Stimulated activated naive CD8-positive, alpha-beta T cell treated with anti-CD3 and anti-CD28 coated beads, Interleukin-15, Interleukin-2, amounts not matched to agents 100 ng/mL and 50 ng/mL, for 24 hours (primary cell): ENCODE results near the gene ADGRG7.

Experiments used
- H3K27ac Mint-ChIP-seq: one replicate; pipeline ENCODE4 v1.8.0; 2021; ENCODE audit warnings: mild to moderate bottlenecking, mixed read lengths
- H3K27me3 Mint-ChIP-seq: one replicate; pipeline ENCODE4 v1.8.0; 2021; ENCODE audit warnings: mixed read lengths
- H3K36me3 Mint-ChIP-seq: one replicate; pipeline ENCODE4 v1.8.0; 2021; ENCODE audit warnings: low read depth, mixed read lengths
- H3K4me1 Mint-ChIP-seq: one replicate; pipeline ENCODE4 v1.8.0; 2021; ENCODE audit warnings: low read depth, mixed read lengths
- H3K4me3 Mint-ChIP-seq: one replicate; pipeline ENCODE4 v1.8.0; 2021; ENCODE audit warnings: mild to moderate bottlenecking, mixed read lengths
- H3K9me3 Mint-ChIP-seq: one replicate; pipeline ENCODE4 v1.8.0; 2021; ENCODE audit warnings: mixed read lengths

Gene ADGRG7

DNA sequence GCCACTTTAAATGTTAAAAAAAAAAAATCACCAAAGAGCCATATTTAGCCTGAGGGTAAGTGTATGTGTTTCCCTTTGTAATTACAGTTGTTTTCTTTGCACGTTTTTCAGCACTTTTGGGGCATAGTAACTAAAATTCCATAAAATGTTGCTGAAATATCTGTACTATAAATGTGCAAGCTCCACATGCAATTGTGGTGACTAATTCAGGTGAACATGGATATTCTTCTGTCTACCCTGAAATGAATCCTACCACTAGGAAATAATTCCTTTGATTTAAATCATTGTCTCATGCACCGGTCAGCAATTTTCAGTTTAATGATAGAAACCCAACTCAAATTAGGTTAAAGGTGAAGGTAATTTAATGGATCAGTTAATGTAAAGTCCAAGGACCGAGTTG is 86.8 kb downstream of the ADGRG7 start:
- H3K4me1 Mint-ChIP-seq: no peaks in the 10 kb centered on the region
- no peaks in the 10 kb centered on the region for H3K36me3 Mint-ChIP-seq
- no peak overlapping the region for H3K4me3 Mint-ChIP-seq
- H3K9me3 Mint-ChIP-seq: no peaks in the 10 kb centered on the region
- peaks cover 54% of the 10 kb centered on the region for H3K27me3 Mint-ChIP-seq
- no peak overlapping the region for H3K27ac Mint-ChIP-seq

DNA sequence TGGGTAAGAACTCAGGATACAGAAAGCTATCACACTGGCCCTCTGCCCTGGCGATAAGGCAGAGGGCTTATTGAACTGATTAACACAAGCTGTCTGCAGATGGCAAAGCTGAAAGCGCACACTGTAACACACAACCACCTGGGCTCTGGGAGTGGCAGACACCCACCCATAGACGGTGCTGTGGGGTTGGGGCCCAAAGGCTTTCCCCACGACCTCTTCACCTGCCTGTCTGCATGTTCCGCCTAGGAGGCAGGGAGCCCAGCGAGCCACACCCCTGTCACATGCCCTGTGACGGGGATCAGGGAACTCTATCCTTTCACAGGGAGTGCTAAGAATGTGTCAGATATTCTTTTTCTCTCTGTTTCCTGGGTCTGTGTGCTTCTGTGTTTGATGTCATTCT is 87.8 kb downstream of the ADGRG7 start:
- H3K9me3 Mint-ChIP-seq: no peaks in the 10 kb centered on the region
- H3K4me1 Mint-ChIP-seq: no peaks in the 10 kb centered on the region
- H3K27ac Mint-ChIP-seq: no peak overlapping the region
- H3K27me3 Mint-ChIP-seq: peaks cover 57% of the 10 kb centered on the region
- no peak overlapping the region for H3K4me3 Mint-ChIP-seq
- no peaks in the 10 kb centered on the region for H3K36me3 Mint-ChIP-seq

DNA sequence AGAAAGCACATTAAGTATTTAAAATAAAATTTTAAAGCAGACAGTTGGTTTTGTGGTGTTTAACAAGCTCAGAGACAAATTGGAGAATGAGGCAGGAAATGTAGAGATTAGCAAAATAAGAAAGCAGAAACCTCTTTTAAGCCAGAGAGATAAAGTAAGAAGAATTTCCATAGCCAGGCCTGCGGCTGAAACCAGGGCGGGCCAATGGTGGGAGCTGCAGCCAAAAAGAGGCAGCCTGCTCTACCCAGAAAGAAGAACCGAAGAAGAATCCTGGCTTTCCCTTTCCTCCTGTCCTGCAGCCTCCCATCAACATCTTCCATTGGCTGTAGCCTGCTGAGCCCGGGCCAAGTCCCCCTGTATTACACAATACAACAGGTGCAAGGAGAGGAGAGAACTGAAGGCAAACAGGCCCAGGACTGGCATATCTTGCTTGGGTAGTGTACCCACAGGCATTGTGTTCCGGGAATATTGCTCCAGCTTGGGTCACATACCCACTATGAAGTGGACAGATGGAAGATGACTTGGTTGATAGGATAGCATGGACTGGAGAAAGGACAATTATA is 88.4 kb downstream of the ADGRG7 start:
- no peaks in the 10 kb centered on the region for H3K4me1 Mint-ChIP-seq
- no peak overlapping the region for H3K27ac Mint-ChIP-seq
- no peaks in the 10 kb centered on the region for H3K36me3 Mint-ChIP-seq
- peaks cover 56% of the 10 kb centered on the region for H3K27me3 Mint-ChIP-seq
- no peaks in the 10 kb centered on the region for H3K9me3 Mint-ChIP-seq
- no peak overlapping the region for H3K4me3 Mint-ChIP-seq

DNA sequence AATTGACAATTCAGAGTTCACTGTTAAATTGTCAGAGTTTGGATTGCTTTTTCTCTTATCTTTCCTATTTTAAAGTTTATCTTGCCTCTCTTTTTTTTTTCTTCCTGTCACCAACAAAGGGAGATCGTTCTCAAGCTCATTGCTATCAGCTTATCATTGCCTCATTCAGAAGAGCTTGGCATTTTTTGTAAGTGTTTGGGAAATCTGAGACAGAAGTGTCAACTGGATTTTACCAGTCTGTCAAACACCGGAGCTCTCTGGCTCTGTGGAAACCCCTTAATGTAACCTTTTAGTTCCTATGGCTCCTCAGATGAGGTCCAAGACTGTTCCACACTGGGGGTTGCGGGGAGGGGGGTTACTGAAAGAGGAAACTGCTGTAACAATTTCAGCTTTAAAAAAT is 89.3 kb downstream of the ADGRG7 start:
- Mint-ChIP-seq H3K4me3 (no peak overlapping the region), H3K4me1 (no peaks in the 10 kb centered on the region), H3K9me3 (no peaks in the 10 kb centered on the region), H3K27me3 (peaks cover 57% of the 10 kb centered on the region), H3K27ac (no peak overlapping the region), H3K36me3 (no peaks in the 10 kb centered on the region)

DNA sequence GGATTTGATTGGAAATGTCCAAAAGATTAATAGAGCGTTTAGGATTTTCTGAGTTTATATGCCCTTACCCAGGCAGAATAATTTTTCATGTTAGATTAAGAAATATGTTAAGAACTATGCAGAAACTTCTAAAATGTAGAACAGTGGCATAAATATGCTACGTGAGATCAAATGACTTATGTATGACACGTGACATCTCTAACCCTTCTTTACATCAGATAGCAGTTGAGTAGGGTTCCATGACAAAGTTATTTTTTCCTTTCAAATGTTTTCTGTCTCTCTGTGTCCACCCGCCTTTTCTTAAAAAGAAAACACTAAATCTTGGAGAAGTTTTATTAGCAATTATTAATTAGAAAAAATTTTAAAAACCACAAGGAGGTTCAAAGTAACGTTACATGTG is 91.3 kb downstream of the ADGRG7 start:
- Mint-ChIP-seq H3K27ac (no peak overlapping the region), H3K4me1 (no peaks in the 10 kb centered on the region), H3K9me3 (no peaks in the 10 kb centered on the region), H3K27me3 (peaks cover 53% of the 10 kb centered on the region), H3K36me3 (no peaks in the 10 kb centered on the region), H3K4me3 (no peak overlapping the region)

DNA sequence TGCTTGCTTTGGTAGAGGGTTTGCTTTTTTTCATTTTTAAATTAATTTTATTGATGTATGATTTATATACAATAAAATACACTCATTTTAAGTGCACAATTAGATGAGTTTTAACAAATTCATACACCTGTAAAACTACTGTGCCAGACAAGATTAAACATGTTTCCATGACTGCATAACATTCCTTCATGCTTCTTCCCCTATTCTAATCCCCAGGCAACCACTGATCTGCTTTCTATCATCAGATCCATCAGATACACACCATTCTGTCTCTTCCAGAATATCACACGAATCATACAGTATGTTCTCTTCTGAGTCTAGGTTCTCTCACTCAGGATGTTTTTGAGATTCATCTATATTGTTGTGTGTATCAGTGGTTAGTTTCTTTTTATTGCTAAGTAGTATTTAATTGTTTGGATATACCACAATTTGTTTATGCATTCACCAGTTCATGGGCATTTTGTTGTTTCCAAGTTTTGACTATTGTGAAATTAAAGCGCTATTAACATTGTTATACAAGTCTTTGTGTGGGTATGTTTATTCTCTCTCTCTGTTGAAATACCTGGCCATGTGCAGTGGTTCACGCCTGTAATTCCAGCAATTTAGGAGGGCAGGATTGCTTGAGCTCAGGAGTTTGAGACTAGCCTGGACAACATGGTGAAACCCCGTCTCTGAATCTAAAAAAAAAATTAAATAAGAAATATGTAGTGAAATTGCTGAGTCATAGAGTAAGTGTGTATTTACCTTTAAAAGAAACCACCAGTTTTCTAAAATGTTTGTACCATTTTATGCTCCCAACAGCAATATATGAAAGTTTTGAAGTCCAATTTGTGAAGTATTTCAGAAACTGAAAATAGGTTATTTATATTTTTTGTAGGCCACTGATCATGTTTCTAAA is 92.9 kb downstream of the ADGRG7 start:
- H3K4me3 Mint-ChIP-seq: no peak overlapping the region
- peaks cover 57% of the 10 kb centered on the region for H3K27me3 Mint-ChIP-seq
- no peak overlapping the region for H3K27ac Mint-ChIP-seq
- H3K4me1 Mint-ChIP-seq: no peaks in the 10 kb centered on the region
- H3K9me3 Mint-ChIP-seq: no peaks in the 10 kb centered on the region
- H3K36me3 Mint-ChIP-seq: no peaks in the 10 kb centered on the region

DNA sequence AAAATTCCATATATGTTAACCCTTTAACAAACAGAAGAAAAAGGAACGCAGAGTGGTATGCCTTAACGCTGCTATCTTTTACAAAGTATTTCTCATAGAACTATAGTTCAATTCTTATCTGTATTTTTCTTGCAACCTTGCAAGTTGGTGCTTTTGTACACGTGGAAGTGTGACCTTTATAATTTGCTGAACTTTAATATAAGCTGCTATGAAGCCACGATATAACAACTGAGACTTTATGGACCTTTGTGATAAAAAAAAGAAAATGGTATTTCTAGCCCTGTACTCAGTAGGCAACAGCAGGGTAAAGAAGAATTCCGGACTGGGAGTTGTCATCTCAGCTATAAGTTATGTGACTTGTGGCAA is 93.6 kb downstream of the ADGRG7 start:
- no peaks in the 10 kb centered on the region for H3K9me3 Mint-ChIP-seq
- no peak overlapping the region for H3K4me3 Mint-ChIP-seq
- H3K4me1 Mint-ChIP-seq: no peaks in the 10 kb centered on the region
- no peak overlapping the region for H3K27ac Mint-ChIP-seq
- H3K27me3 Mint-ChIP-seq: peaks cover 53% of the 10 kb centered on the region
- no peaks in the 10 kb centered on the region for H3K36me3 Mint-ChIP-seq

DNA sequence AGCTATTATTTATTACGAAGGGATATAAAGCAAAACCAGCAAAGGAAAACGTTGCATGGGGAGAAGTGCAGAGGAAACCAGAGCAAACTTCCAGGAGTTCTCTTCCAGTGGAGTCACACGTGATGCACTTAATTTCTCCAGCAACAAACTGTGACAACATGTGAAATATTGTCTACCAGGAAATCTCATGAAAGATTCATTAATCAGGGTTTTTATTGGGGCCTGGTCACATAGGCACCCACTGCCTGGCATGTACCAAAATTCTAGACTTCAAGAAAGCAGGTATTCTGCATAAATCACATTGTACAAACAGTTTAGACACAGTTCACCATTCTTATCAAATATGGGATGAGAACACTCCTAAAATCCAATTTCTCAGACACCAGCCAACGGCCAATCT is 94.5 kb downstream of the ADGRG7 start:
- Mint-ChIP-seq H3K4me1 (peaks cover 6% of the 10 kb centered on the region), H3K27ac (no peak overlapping the region), H3K4me3 (no peak overlapping the region), H3K27me3 (peaks cover 45% of the 10 kb centered on the region), H3K9me3 (no peaks in the 10 kb centered on the region), H3K36me3 (no peaks in the 10 kb centered on the region)

DNA sequence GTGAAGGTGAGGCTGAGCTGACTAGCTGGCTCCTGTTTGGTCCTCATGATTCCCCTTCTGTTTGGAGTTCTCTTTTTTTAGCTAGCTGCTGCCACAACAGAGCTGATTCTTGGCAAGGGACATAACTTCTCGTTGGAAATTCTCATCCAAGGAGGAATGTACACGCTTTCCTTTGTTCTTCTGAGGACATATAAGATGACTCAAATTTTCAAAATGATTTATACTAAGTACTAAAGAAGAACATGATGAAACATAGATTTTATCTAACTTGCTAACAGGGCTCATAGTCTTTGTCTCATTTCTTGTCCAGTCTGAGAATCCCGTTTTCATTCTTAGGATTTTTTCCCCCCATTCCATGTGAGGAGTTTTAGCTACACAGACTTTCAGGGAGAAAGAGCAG is 97.0 kb downstream of the ADGRG7 start:
- Mint-ChIP-seq H3K27me3 (peaks cover 31% of the 10 kb centered on the region), H3K4me1 (peaks cover 21% of the 10 kb centered on the region), H3K4me3 (no peak overlapping the region), H3K9me3 (no peaks in the 10 kb centered on the region), H3K27ac (no peak overlapping the region), H3K36me3 (peaks cover 8% of the 10 kb centered on the region)

DNA sequence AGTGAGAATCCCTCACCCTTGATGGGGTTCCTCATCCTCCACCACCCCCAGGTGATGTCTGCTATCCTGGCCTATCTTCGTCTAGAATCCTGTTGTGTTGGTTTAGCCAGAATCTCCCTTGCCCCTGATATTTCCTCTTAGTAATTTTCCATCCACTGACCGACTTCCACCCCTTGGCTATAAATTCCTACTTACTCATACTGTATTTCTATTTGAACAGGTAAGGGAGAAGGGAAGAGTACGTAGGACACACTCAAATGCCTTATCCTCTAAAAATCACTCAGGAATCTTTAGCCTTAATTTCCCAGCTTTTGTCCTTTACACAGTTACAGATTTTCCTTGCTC is 99.2 kb downstream of the ADGRG7 start:
- Mint-ChIP-seq H3K36me3 (peaks cover 23% of the 10 kb centered on the region), H3K27ac (peak overlapping the region; percentile 93), H3K4me1 (peaks cover 41% of the 10 kb centered on the region), H3K9me3 (no peaks in the 10 kb centered on the region), H3K27me3 (peaks cover 17% of the 10 kb centered on the region), H3K4me3 (peak overlapping the region; percentile 86)

DNA sequence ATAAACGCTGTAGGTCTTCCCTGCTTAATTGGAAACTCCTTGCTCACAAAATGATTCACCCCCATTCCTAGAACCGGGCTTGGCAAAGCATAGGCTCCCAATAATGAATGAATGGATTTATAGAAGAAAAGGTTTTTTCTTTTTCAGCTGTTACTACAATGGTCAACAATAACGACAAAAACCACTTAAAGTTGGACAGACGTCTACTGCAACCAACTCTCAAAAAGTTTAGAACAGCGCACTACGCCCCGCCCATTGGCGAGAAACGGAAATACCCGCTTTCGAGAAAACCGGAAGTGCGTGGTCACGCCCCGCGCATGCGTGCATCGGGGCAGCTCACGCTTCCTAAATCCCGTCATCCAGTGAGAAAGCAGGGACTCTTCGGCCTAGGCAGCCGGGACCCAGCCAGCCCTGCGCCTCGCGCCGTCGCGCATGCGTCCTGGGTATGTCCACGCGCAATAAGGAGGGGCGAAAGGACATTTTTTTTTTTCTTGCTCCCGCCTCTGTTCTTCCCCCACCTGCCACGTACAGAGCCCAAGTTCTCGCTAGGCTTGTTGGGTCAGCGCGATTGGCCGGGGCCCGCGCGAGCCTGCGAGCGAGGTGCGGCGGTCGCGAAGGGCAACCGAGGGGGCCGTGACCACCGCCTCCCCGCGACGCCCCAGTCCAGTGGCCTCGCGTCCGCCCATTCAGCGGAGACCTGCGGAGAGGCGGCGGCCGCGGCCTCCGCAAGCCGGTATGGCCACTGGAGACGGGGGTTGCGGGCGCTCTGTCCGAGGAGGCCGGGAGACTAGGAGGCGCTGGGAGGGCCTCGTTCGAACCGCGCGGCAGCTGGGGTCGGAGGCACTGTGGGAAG is 99.8 kb downstream of the ADGRG7 start, which contains the start of gene TFG:
Gene TFG (plus strand): TSS at position 506 of the 853 bp plus-strand sequence. CDS start 4,192 bp downstream, outside the sequence.
- Mint-ChIP-seq H3K9me3 (no peaks in the 10 kb centered on the region), H3K4me3 (peak within 1 kb of the TSS; percentile 86), H3K36me3 (peaks cover 29% of the 10 kb centered on the region), H3K27ac (peak within 1 kb of the TSS; percentile 93), H3K4me1 (peaks cover 47% of the 10 kb centered on the region), H3K27me3 (peaks cover 16% of the 10 kb centered on the region)

DNA sequence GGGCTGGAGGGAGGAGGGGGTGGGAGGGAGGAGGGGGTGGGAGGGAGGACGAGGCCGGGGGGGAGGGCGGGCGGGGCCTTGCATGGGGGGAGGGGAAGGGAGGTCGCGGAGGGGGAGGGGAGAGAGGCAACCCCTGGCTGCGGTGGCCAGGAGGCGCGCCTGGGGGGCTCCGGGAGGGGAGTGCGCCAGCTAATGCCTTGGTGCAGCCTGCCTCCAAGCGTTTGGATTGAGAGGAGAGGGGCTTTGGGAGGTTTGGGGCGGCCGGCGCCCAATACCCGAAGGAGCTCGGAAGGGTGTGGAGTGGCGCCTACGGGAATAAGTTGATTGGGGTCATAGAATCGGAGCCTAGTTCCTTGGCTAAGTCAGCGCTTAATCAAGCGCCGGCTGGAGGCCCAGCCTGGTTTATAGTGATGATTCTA is 100.5 kb downstream of the ADGRG7 start:
- H3K4me3 Mint-ChIP-seq: peak overlapping the region; percentile 86
- H3K27me3 Mint-ChIP-seq: peaks cover 16% of the 10 kb centered on the region
- peak overlapping the region; percentile 92 for H3K27ac Mint-ChIP-seq
- H3K4me1 Mint-ChIP-seq: peaks cover 50% of the 10 kb centered on the region
- peaks cover 33% of the 10 kb centered on the region for H3K36me3 Mint-ChIP-seq
- H3K9me3 Mint-ChIP-seq: no peaks in the 10 kb centered on the region

DNA sequence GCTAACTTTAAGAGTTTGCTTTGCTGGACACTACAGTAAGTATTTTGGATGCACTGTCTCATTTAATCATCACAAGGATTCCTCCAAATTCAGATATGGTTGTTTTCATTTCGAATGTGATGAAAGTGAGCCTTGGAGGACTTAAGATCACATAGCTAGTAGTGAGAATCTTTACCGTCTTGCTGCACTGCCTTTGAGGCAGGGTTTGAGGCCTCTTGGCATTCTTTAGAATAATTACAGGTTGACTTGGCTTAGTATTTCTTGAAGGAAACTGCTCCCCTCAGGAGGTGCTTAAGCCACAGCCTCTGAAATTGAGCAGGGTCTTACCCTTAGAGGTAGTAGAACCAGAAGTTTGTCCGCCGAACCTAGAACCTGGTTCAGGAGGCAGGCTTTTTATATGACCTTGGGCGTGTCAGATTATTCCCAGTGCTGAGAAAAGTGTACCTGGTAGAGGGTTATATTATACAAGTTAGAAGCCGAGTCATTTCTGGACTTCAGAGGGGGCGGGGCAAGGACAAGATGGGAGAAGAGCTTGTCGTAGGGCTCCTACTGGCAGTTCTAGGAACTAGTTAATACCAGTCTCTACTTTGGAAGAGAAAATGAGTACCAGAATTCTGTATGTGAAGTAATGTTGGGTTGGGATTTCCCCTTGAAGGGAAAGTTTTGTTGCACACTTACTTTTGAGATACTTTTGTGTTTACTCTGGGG is 101.0 kb downstream of the ADGRG7 start:
- H3K4me1 Mint-ChIP-seq: peaks cover 55% of the 10 kb centered on the region
- H3K27me3 Mint-ChIP-seq: peaks cover 12% of the 10 kb centered on the region
- peaks cover 38% of the 10 kb centered on the region for H3K36me3 Mint-ChIP-seq
- no peaks in the 10 kb centered on the region for H3K9me3 Mint-ChIP-seq
- peak overlapping the region; percentile 86 for H3K4me3 Mint-ChIP-seq
- peak overlapping the region; percentile 92 for H3K27ac Mint-ChIP-seq

DNA sequence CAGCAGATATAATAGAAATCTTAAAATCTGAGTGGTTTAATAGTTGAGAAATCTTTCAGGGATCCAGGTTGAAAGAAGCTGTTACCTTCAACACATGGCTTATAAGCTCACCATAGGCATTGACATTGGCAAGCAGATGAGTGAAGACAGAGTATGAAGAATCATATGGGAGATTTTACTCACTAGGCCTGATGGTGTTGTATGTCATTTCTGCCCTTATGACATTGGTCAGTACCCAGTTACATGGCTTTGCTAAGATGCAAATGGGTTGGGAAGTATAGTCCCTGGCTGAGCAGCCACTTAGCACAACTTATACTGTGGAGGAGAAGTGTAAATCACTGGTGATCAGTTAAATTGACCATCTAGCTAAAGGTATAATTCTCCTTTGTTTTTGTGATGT is 105.8 kb downstream of the ADGRG7 start:
- no peak overlapping the region for H3K4me3 Mint-ChIP-seq
- H3K4me1 Mint-ChIP-seq: peaks cover 71% of the 10 kb centered on the region
- no peak overlapping the region for H3K27ac Mint-ChIP-seq
- peaks cover 84% of the 10 kb centered on the region for H3K36me3 Mint-ChIP-seq
- H3K9me3 Mint-ChIP-seq: no peaks in the 10 kb centered on the region
- H3K27me3 Mint-ChIP-seq: no peaks in the 10 kb centered on the region
